ENCODE data around the gene LPGAT1.
"Not testable (repeated sequence)": the region's sequence is repeated elsewhere in the genome, so short reads cannot be mapped to it uniquely, and the experiment has no call there.

The LPGAT1 gene

DNA sequence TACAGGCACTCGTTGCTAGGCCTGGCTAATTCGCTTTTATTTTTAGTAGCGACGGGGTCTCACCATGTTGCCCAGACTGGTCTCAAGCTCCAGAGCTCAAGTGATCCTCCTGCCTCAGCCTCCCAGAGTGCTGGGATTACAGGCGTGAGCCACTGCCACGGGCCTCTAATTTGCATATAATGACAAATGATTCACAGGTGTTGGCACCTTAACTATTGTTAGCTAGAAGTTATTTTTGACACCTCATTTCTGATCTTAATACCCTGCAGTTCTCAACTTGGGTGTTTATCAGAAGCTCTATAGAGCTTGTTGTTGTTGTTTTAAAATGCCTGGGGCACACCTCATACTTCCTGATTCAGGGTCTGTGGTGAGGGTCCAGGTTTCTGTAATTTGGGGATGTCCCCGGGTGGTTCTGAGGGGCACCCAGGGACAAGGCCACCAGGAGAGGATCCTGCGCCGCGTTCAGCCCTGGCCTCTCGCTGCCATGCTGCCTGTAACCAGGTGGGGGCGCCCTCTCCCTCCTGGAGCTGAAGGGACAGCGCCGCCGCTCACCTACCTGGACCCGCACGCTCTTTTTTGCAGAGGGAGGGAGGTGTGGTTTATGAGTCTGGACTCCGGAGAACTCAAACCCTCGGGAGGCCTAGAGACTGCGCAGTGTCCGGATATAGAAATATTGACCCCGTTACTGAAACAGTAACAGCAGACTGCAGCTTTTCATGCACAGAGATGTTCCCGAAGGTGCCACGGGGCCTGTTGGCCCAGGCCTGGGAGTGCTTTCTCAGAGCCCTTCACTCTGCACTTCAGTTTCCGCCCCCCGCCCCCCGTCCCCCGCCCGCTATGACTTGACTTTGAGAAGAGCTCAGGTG is 132.2 kb downstream of the LPGAT1 start:
- peak; percentile 11 to 72 for DNase-seq

DNA sequence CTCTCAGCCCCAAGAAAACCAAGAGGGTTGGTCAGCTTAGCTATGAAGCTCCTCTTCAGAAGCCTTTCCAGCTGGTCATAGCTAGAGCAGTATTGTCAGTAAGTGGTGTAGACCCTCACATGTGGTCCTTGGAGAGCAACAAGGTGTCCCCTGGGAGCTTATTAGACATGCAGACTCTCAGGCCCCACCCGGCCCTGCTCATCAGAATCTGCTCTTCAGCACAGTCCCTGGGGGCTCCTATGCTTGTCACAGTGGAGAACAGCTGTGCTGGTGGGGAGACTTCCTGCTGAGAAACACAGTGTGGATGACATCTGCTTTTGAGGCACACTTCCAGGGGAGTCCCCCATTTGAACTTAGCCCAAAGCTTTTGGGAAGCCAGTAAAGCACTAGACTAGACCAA is 133.2 kb downstream of the LPGAT1 start:
- DNase-seq, result no peak

GRCh38 chr1:211695135-211695816 is 135.3 kb downstream of the LPGAT1 start:
- no peak for DNase-seq

- not testable (repeated sequence) for DNase-seq
These were observed 136.7 kb downstream of the LPGAT1 start for GRCh38 chr1:211693911-211694310.

Data from NCI-H446 (cell line).